SK-N-SH treated with all-trans-retinoic acid at 6 μM for 48 hours (cell line): ENCODE measurements around the gene ELOVL2.
A peak's percentile ranks its signal among the peaks of the same experiment; 100 is the strongest.

Source experiments
- ATAC-seq: fragments of 200-7000 bp; cut with Tn5 transposase; 3 replicates; pipeline ENCODE4 v1.9.1; 2020; ENCODE audit warnings: mild to moderate bottlenecking, moderate library complexity
- ARNTL ChIP-seq: fragments of 450-650 bp; formaldehyde crosslinking; IDR thresholded peaks from 2 replicates; pipeline ENCODE4 v1.5.0; 2020; ENCODE audit warnings: low read depth, mild to moderate bottlenecking, moderate library complexity, borderline replicate concordance
- BACH2 ChIP-seq: fragments of 250-450 bp; sonication (Bioruptor Pico); IDR thresholded peaks from 2 replicates; pipeline ENCODE4 v1.9.0; 2021; ENCODE audit warnings: mild to moderate bottlenecking, borderline replicate concordance
- CSDC2 ChIP-seq: fragments of 250-450 bp; sonication (Bioruptor Pico); IDR thresholded peaks from 2 replicates; pipeline ENCODE4 v1.5.0; 2020; ENCODE audit warnings: mild to moderate bottlenecking, moderate library complexity
- ESRRG ChIP-seq: fragments of 250-450 bp; sonication (Bioruptor Pico); IDR thresholded peaks from 2 replicates; pipeline ENCODE4 v1.6.1; 2021; ENCODE audit warnings: mild to moderate bottlenecking
- ISL1 ChIP-seq: fragments of 250-450 bp; sonication (Bioruptor Pico); IDR thresholded peaks from 2 replicates; pipeline ENCODE4 v2.1.2; 2022; ENCODE audit warnings: mild to moderate bottlenecking, moderate library complexity
- OSR1 ChIP-seq: fragments of 250-450 bp; sonication (Bioruptor Pico); IDR thresholded peaks from 2 replicates; pipeline ENCODE4 v1.8.0; 2022; ENCODE audit warnings: moderate library complexity, mild to moderate bottlenecking, inconsistent platforms
- PPARA ChIP-seq: fragments of 250-450 bp; sonication (Bioruptor Pico); IDR thresholded peaks from 2 replicates; pipeline ENCODE4 v1.5.0; 2020; ENCODE audit warnings: mild to moderate bottlenecking, borderline replicate concordance
- RARB ChIP-seq: fragments of 250-450 bp; sonication (Bioruptor Pico); IDR thresholded peaks from 2 replicates; pipeline ENCODE4 v1.8.0; 2021; ENCODE audit warnings: mild to moderate bottlenecking, moderate library complexity
- SNAI2 ChIP-seq: fragments of 250-450 bp; sonication (Bioruptor Pico); IDR thresholded peaks from 2 replicates; pipeline ENCODE4 v1.5.0; 2020; ENCODE audit warnings: mild to moderate bottlenecking, moderate library complexity
- TCF4 ChIP-seq: fragments of 250-450 bp; sonication (Bioruptor Pico); IDR thresholded peaks from 2 replicates; pipeline ENCODE4 v1.8.0; 2021; ENCODE audit warnings: mild to moderate bottlenecking, moderate library complexity, borderline replicate concordance
- ZC3H10 ChIP-seq: fragments of 250-450 bp; sonication (Bioruptor Pico); IDR thresholded peaks from 2 replicates; pipeline ENCODE4 v1.5.1; 2021; ENCODE audit warnings: mild to moderate bottlenecking, moderate library complexity
- ZFP3 ChIP-seq: fragments of 250-450 bp; sonication (Bioruptor Pico); IDR thresholded peaks from 2 replicates; pipeline ENCODE4 v1.5.0; 2020; ENCODE audit warnings: mild to moderate bottlenecking, moderate library complexity
- ZFP30 ChIP-seq: fragments of 450-650 bp; formaldehyde crosslinking; IDR thresholded peaks from 2 replicates; pipeline ENCODE4 v1.5.0; 2022; ENCODE audit warnings: mild to moderate bottlenecking, moderate library complexity
- ZNF565 ChIP-seq: fragments of 450-650 bp; formaldehyde crosslinking; conservative IDR thresholded peaks from 2 replicates; pipeline ENCODE4 v1.5.0; 2020; ENCODE audit warnings: low read depth, mild to moderate bottlenecking, moderate library complexity
- TF ChIP-seq, protein P1 (sequence below): fragments of 250-450 bp; sonication (Bioruptor Pico); IDR thresholded peaks from 2 replicates; pipeline ENCODE4 v1.5.1; 2021; ENCODE audit warnings: mild to moderate bottlenecking, moderate library complexity
- TF ChIP-seq, protein P2 (sequence below): fragments of 250-450 bp; sonication (Bioruptor Pico); IDR thresholded peaks from 2 replicates; pipeline ENCODE4 v1.8.0; 2020; ENCODE audit warnings: mild to moderate bottlenecking, moderate library complexity, borderline replicate concordance
- TF ChIP-seq, protein P3 (sequence below): fragments of 250-450 bp; sonication (Bioruptor Pico); IDR thresholded peaks from 2 replicates; pipeline ENCODE4 v1.5.1; 2020; ENCODE audit warnings: low read depth, mild to moderate bottlenecking, moderate library complexity
- TF ChIP-seq, protein P4 (sequence below): fragments of 250-450 bp; sonication (Bioruptor Pico); IDR thresholded peaks from 2 replicates; pipeline ENCODE4 v1.8.0; 2021; ENCODE audit warnings: low read depth, mild to moderate bottlenecking, moderate library complexity, borderline replicate concordance
- TF ChIP-seq, protein P5 (sequence below): fragments of 250-450 bp; sonication (Bioruptor Pico); IDR thresholded peaks from 2 replicates; pipeline ENCODE4 v1.5.0; 2020; ENCODE audit warnings: mild to moderate bottlenecking, moderate library complexity

The ELOVL2 gene

GRCh38 chr6:11043378-11043960 is 636 bp downstream of the ELOVL2 start:
- no peak for TF ChIP-seq CSDC2 (CRISPR knock-in tag)
- TF ChIP-seq, protein P1, sequence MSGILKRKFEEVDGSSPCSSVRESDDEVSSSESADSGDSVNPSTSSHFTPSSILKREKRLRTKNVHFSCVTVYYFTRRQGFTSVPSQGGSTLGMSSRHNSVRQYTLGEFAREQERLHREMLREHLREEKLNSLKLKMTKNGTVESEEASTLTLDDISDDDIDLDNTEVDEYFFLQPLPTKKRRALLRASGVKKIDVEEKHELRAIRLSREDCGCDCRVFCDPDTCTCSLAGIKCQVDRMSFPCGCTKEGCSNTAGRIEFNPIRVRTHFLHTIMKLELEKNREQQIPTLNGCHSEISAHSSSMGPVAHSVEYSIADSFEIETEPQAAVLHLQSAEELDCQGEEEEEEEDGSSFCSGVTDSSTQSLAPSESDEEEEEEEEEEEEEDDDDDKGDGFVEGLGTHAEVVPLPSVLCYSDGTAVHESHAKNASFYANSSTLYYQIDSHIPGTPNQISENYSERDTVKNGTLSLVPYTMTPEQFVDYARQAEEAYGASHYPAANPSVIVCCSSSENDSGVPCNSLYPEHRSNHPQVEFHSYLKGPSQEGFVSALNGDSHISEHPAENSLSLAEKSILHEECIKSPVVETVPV (CRISPR knock-in tag): no peak
- TF ChIP-seq, protein P2, sequence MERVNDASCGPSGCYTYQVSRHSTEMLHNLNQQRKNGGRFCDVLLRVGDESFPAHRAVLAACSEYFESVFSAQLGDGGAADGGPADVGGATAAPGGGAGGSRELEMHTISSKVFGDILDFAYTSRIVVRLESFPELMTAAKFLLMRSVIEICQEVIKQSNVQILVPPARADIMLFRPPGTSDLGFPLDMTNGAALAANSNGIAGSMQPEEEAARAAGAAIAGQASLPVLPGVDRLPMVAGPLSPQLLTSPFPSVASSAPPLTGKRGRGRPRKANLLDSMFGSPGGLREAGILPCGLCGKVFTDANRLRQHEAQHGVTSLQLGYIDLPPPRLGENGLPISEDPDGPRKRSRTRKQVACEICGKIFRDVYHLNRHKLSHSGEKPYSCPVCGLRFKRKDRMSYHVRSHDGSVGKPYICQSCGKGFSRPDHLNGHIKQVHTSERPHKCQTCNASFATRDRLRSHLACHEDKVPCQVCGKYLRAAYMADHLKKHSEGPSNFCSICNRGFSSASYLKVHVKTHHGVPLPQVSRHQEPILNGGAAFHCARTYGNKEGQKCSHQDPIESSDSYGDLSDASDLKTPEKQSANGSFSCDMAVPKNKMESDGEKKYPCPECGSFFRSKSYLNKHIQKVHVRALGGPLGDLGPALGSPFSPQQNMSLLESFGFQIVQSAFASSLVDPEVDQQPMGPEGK (CRISPR knock-in tag): no peak
- TF ChIP-seq PPARA (CRISPR knock-in tag): no peak
- TF ChIP-seq BACH2 (CRISPR knock-in tag): no peak
- no peak for TF ChIP-seq SNAI2
- TF ChIP-seq RARB (CRISPR knock-in tag): no peak
- TF ChIP-seq, protein P3, sequence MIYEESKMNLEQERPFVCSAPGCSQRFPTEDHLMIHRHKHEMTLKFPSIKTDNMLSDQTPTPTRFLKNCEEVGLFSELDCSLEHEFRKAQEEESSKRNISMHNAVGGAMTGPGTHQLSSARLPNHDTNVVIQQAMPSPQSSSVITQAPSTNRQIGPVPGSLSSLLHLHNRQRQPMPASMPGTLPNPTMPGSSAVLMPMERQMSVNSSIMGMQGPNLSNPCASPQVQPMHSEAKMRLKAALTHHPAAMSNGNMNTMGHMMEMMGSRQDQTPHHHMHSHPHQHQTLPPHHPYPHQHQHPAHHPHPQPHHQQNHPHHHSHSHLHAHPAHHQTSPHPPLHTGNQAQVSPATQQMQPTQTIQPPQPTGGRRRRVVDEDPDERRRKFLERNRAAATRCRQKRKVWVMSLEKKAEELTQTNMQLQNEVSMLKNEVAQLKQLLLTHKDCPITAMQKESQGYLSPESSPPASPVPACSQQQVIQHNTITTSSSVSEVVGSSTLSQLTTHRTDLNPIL (CRISPR knock-in tag): no peak
- TF ChIP-seq ARNTL (CRISPR knock-in tag): no peak
- no peak for TF ChIP-seq ZNF565
- no peak for TF ChIP-seq ESRRG (CRISPR knock-in tag)
- TF ChIP-seq, protein P4, sequence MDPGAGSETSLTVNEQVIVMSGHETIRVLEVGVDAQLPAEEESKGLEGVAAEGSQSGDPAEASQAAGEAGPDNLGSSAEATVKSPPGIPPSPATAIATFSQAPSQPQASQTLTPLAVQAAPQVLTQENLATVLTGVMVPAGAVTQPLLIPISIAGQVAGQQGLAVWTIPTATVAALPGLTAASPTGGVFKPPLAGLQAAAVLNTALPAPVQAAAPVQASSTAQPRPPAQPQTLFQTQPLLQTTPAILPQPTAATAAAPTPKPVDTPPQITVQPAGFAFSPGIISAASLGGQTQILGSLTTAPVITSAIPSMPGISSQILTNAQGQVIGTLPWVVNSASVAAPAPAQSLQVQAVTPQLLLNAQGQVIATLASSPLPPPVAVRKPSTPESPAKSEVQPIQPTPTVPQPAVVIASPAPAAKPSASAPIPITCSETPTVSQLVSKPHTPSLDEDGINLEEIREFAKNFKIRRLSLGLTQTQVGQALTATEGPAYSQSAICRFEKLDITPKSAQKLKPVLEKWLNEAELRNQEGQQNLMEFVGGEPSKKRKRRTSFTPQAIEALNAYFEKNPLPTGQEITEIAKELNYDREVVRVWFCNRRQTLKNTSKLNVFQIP (CRISPR knock-in tag): no peak
- no peak for TF ChIP-seq ZFP30 (CRISPR knock-in tag)
- no peak for TF ChIP-seq ISL1 (CRISPR knock-in tag)
- TF ChIP-seq ZC3H10: no peak
- no peak for TF ChIP-seq TCF4 (CRISPR knock-in tag)
- ATAC-seq: peak; percentile 56

DNA sequence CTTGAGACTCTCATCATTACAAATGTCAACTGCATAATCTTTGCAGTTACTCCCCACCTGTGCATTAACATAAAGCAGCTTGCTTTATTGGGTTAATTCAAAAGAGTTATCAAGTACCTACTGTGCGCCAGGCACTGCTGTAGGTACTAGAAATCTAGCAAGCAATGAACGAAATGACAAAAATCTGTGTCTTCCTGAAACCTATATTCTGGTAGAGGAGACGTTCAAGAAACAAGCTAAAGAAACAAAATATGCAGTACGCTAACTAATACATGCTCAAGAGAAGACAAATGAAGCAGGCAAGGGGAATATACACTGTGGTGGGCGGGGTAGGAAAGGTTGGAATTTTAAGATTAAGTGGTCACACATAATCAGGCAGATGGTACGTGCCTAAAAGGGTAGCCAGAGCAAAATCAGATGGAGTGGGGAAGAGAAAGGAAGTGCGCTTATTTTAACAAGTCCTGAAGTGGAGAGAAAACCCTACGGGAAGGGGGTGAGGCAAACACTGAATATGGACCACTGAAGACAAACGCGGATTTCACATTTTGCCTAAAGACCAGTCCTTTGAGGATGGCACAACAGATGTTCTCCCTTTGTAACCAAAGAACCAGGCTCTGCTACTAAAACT is 1.2 kb downstream of the ELOVL2 start:
- TF ChIP-seq BACH2 (CRISPR knock-in tag) (no peak), OSR1 (no peak), CSDC2 (CRISPR knock-in tag) (no peak), ZFP3 (CRISPR knock-in tag) (no peak), SNAI2 (no peak), RARB (CRISPR knock-in tag) (no peak)
- TF ChIP-seq, protein P4 (CRISPR knock-in tag): no peak
- TF ChIP-seq, protein P1 (CRISPR knock-in tag): no peak
- TF ChIP-seq, protein P3 (CRISPR knock-in tag): no peak
- TF ChIP-seq, protein P5, sequence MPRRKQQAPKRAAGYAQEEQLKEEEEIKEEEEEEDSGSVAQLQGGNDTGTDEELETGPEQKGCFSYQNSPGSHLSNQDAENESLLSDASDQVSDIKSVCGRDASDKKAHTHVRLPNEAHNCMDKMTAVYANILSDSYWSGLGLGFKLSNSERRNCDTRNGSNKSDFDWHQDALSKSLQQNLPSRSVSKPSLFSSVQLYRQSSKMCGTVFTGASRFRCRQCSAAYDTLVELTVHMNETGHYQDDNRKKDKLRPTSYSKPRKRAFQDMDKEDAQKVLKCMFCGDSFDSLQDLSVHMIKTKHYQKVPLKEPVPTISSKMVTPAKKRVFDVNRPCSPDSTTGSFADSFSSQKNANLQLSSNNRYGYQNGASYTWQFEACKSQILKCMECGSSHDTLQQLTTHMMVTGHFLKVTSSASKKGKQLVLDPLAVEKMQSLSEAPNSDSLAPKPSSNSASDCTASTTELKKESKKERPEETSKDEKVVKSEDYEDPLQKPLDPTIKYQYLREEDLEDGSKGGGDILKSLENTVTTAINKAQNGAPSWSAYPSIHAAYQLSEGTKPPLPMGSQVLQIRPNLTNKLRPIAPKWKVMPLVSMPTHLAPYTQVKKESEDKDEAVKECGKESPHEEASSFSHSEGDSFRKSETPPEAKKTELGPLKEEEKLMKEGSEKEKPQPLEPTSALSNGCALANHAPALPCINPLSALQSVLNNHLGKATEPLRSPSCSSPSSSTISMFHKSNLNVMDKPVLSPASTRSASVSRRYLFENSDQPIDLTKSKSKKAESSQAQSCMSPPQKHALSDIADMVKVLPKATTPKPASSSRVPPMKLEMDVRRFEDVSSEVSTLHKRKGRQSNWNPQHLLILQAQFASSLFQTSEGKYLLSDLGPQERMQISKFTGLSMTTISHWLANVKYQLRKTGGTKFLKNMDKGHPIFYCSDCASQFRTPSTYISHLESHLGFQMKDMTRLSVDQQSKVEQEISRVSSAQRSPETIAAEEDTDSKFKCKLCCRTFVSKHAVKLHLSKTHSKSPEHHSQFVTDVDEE (CRISPR knock-in tag): no peak
- TF ChIP-seq, all 23 proteins: peak for 0
- no peak for ATAC-seq
